Lower lobe of right lung (tissue), 2 donors: ENCODE measurements around the gene SH3BP4. TPM values are rescaled to one million over a fixed set of nuclear protein-coding genes. Genes with fewer than 3 reads are reported as not detected.

ENCODE experiments used
- ATAC-seq, 2 donors: fragments of 200-7000 bp; cut with Tn5 transposase; one replicate each; pipeline ENCODE4 v1.9.1; 2020 to 2022; ENCODE audit warnings: mild to moderate bottlenecking in 2 of 2, moderate library complexity in 2 of 2
- DNase-seq: peaks from one replicate; pipeline ENCODE4 v3.0.0-alpha.2; 2020
- H3K27ac ChIP-seq: fragments of 200-600 bp; one replicate; pipeline ENCODE4 v1.8.0; 2022
- H3K27me3 ChIP-seq: fragments of 200-600 bp; one replicate; pipeline ENCODE4 v1.8.0; 2022; ENCODE audit warnings: low read depth
- H3K36me3 ChIP-seq: fragments of 200-600 bp; one replicate; pipeline ENCODE4 v1.8.0; 2022; ENCODE audit warnings: mild to moderate bottlenecking
- H3K4me1 ChIP-seq: fragments of 200-600 bp; one replicate; pipeline ENCODE4 v1.8.0; 2022
- H3K4me3 ChIP-seq: fragments of 200-600 bp; one replicate; pipeline ENCODE4 v1.8.0; 2022; ENCODE audit warnings: mild to moderate bottlenecking
- H3K9me3 ChIP-seq: fragments of 200-600 bp; one replicate; pipeline ENCODE4 v1.8.0; 2022
- intact Hi-C: fragments of 100-400 bp; cut with DNase I; formaldehyde crosslinking; loops from one replicate; pipeline ENCODE4 v1.11.0; 2022
- total RNA-seq: library from RNA; stranded (reverse); fragmentation: NEBNext Ultra II Directional; extraction: Animal tissue kit (Norgen Biotek cat#: 25700); gene quantifications from one replicate; pipeline ENCODE4 v1.2.1, GENCODE V29; 2021
- TF ChIP-seq, protein P1 (sequence below): fragments of 200-600 bp; IDR thresholded peaks from one replicate; pipeline ENCODE4 v1.8.0; 2022; ENCODE audit warnings: antibody characterized with exemption, mild to moderate bottlenecking
- donor health status: DM: no; HTN: yes; CAD: no; lungs with severe emphysema.

SH3BP4 gene
- total RNA-seq, 1 donor from 2014 or later, result 36.8 TPM

DNA sequence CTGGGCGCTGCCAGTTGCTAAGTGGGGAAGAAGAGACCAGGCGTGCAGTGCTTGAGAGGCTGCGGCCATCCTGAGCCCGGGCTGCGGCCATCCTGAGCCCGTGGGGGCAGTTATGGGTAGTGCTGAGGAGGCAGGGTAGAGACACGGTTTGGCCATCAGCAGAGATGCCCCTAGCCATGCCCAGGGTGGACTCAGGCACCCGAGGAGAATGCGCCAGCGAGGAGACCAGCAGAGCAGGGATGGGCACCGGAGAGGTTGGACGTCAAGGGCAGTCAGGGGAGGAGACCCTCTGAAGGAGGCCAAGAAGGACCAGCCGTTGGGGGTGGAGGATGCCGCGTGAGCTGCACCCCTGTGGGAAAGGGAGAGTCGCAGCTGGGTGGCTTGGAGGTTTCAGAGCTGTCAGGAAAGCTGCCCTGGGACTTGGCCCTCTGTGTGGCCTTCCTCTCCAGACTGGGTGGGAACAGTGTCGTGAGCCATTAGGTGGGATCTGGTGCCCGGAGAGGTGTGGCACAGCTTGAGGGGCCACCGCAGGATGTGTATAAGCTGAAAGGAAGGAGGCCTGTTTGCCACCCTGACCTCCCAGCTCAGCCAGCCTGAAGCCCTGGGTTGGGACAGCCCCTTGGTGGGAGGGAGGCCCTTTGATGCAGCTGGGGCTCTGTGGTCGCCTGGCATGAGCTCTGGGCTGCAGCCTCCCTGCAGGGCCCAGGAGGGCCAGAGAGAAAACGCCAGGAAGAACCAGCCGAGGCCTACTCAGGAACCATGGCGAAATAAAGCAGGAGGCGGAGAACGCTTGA lies 56.0 kb downstream of the SH3BP4 start:
- TF ChIP-seq, protein P1, sequence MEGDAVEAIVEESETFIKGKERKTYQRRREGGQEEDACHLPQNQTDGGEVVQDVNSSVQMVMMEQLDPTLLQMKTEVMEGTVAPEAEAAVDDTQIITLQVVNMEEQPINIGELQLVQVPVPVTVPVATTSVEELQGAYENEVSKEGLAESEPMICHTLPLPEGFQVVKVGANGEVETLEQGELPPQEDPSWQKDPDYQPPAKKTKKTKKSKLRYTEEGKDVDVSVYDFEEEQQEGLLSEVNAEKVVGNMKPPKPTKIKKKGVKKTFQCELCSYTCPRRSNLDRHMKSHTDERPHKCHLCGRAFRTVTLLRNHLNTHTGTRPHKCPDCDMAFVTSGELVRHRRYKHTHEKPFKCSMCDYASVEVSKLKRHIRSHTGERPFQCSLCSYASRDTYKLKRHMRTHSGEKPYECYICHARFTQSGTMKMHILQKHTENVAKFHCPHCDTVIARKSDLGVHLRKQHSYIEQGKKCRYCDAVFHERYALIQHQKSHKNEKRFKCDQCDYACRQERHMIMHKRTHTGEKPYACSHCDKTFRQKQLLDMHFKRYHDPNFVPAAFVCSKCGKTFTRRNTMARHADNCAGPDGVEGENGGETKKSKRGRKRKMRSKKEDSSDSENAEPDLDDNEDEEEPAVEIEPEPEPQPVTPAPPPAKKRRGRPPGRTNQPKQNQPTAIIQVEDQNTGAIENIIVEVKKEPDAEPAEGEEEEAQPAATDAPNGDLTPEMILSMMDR, result no peak
- H3K36me3 ChIP-seq, result no peaks in the 10 kb centered on the region
- peak overlapping the region; percentile 41 for H3K27ac ChIP-seq
- H3K9me3 ChIP-seq, result no peaks in the 10 kb centered on the region
- intact Hi-C loops, result no loop called here
- DNase-seq, result no peak
- H3K27me3 ChIP-seq, result no peaks in the 10 kb centered on the region
- peak; percentile 4 to 23 for ATAC-seq
- no peak overlapping the region for H3K4me3 ChIP-seq
- peaks cover 35% of the 10 kb centered on the region for H3K4me1 ChIP-seq

DNA sequence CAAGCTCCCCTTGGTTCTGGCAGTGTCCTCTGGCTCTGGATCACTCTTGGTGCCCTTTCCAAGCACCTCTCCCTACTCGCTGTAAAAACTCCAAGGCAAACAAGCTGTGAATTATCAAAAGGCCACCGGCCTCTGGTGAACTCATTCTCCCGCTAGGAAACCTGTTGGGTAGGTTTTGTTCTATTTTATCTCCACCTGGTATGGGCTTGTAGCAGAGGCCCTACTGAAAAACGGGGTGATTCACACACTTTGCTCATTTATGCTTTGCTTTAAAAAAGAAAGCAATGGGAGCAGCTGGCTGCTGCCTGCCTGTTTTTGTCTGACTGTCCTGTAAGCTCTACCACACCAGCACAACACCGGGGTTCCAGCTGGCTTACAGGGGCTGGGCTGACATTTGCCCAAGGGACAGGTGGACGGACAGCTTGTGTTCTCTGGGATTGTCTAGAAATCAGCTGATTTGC lies 56.8 kb downstream of the SH3BP4 start:
- Histone ChIP-seq H3K9me3 (no peaks in the 10 kb centered on the region), H3K4me3 (no peak overlapping the region), H3K27ac (no peak overlapping the region), H3K36me3 (no peaks in the 10 kb centered on the region), H3K27me3 (no peaks in the 10 kb centered on the region), H3K4me1 (peaks cover 35% of the 10 kb centered on the region)
- intact Hi-C loops, result no loop called here
- ATAC-seq, result peak; percentile 68 to 84
- no peak for DNase-seq
- TF ChIP-seq, protein P1, result no peak

DNA sequence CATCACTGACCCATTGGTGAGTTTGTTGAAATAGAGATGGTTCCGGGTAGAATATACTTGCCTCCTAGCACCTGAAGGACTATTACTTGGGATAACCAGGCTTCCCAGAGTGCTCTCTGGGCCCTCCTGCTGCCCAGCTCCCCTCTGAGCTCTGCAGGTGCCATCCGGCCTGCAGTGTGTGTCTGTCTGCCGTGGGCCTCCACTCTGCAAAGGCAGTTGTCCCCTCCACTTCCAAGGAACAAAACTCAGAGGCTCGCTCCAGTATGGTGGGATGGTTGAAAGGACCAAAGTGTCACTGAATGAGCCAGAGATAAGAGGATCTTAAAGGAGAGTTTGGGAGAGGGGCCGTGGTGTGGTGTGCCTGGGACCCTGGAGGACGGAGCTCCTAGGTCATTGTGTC lies 57.3 kb downstream of the SH3BP4 start:
- H3K9me3 ChIP-seq, result no peaks in the 10 kb centered on the region
- no peaks in the 10 kb centered on the region for H3K36me3 ChIP-seq
- H3K4me3 ChIP-seq, result no peak overlapping the region
- no peak for DNase-seq
- ATAC-seq, result peak in 1 of 2 donors; percentile 9
- H3K4me1 ChIP-seq, result peaks cover 35% of the 10 kb centered on the region
- intact Hi-C loops, result no loop called here
- TF ChIP-seq, protein P1, result no peak
- H3K27ac ChIP-seq, result no peak overlapping the region
- H3K27me3 ChIP-seq, result no peaks in the 10 kb centered on the region

- ATAC-seq (no peak), DNase-seq (no peak)
- TF ChIP-seq, protein P1, result no peak
Measured at GRCh38 chr2:235010117-235010714, 58.4 kb downstream of the SH3BP4 start.

DNA sequence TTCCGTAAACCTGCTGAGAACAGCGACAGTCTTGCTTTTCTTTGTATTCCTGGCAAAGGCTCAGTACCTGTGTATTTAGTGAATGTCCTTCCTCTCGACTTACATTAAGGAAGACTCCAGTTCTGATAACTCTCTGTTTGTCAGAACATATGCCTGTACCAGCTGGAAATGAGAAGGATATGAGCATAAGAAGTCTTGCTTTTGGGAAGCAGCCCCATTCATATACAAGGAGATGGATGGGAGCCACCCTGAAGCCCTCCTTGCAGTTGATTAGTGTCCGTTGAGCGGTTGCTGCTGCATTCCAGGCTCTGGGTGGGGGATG lies 59.8 kb downstream of the SH3BP4 start:
- TF ChIP-seq, protein P1, result no peak
- Histone ChIP-seq H3K9me3 (no peaks in the 10 kb centered on the region), H3K27ac (no peak overlapping the region), H3K4me3 (no peak overlapping the region), H3K27me3 (no peaks in the 10 kb centered on the region), H3K36me3 (no peaks in the 10 kb centered on the region), H3K4me1 (peaks cover 25% of the 10 kb centered on the region)
- intact Hi-C loops, result no loop called here
- no peak for DNase-seq
- no peak for ATAC-seq

More at GRCh38 chr2:235010117-235010714, 58.4 kb downstream of the SH3BP4 start:
- intact Hi-C loops, result no loop called here
- Histone ChIP-seq H3K36me3 (no peaks in the 10 kb centered on the region), H3K9me3 (no peaks in the 10 kb centered on the region), H3K4me1 (peaks cover 30% of the 10 kb centered on the region), H3K27me3 (no peaks in the 10 kb centered on the region), H3K4me3 (no peak overlapping the region), H3K27ac (no peak overlapping the region)
